Stimulated activated naive CD8-positive, alpha-beta T cell treated with anti-CD3 and anti-CD28 coated beads, Interleukin-15, amount 100 ng/mL, for 72 hours (primary cell): ENCODE results near the gene ZBTB21.

Source experiments
- ATAC-seq: fragments of 150-1000 bp; cut with Tn5 transposase; 2 replicates; pipeline ENCODE4 v1.10.0; 2021; ENCODE audit warnings: mild to moderate bottlenecking, moderate library complexity
- DNase-seq, 2 donors: peaks; one replicate each; pipeline ENCODE4 v3.0.0; 2021 to 2022
- H3K27ac Mint-ChIP-seq, 2 donors: one replicate each; pipeline ENCODE4 v1.8.0; 2022; ENCODE audit warnings: mild to moderate bottlenecking in 2 of 2, mixed read lengths in 2 of 2, moderate library complexity in 2 of 2
- H3K27me3 Mint-ChIP-seq: one replicate; pipeline ENCODE4 v1.8.0; 2022; ENCODE audit warnings: mixed read lengths
- H3K4me1 Mint-ChIP-seq: one replicate; pipeline ENCODE4 v1.8.0; 2022; ENCODE audit warnings: mild to moderate bottlenecking, mixed read lengths
- H3K4me3 Mint-ChIP-seq, 2 donors: one replicate each; pipeline ENCODE4 v1.8.0; 2022; ENCODE audit warnings: mild to moderate bottlenecking in 2 of 2, mixed read lengths in 2 of 2, moderate library complexity in 1 of 2
- H3K9me3 Mint-ChIP-seq, 2 donors: one replicate each; pipeline ENCODE4 v1.8.0; 2022; ENCODE audit warnings: mixed read lengths in 2 of 2

Gene ZBTB21

GRCh38 chr21:42030311-42030710 lies 20.2 kb upstream of the ZBTB21 start:
- no peaks in the 10 kb centered on the region for H3K27me3 Mint-ChIP-seq
- no peak for ATAC-seq
- DNase-seq, result no peak
- H3K4me3 Mint-ChIP-seq, result no peak overlapping the region
- H3K4me1 Mint-ChIP-seq, result no peaks in the 10 kb centered on the region
- peak overlapping the region in 1 of 2 donors; percentile 34 for H3K27ac Mint-ChIP-seq
- H3K9me3 Mint-ChIP-seq, result no peaks in the 10 kb centered on the region

GRCh38 chr21:42028766-42029425 lies 18.7 kb upstream of the ZBTB21 start:
- peak overlapping the region in 1 of 2 donors; percentile 51 for H3K27ac Mint-ChIP-seq
- H3K4me1 Mint-ChIP-seq, result no peaks in the 10 kb centered on the region
- no peak for ATAC-seq

GRCh38 chr21:42027822-42028765 lies 17.9 kb upstream of the ZBTB21 start:
- H3K4me1 Mint-ChIP-seq, result no peaks in the 10 kb centered on the region
- H3K4me3 Mint-ChIP-seq, result no peak overlapping the region
- H3K9me3 Mint-ChIP-seq, result no peaks in the 10 kb centered on the region
- DNase-seq (no peak), ATAC-seq (no peak)
- no peaks in the 10 kb centered on the region for H3K27me3 Mint-ChIP-seq
- H3K27ac Mint-ChIP-seq, result no peak overlapping the region

More at GRCh38 chr21:42028766-42029425, 18.7 kb upstream of the ZBTB21 start:
- Mint-ChIP-seq H3K4me3 (no peak overlapping the region), H3K27me3 (no peaks in the 10 kb centered on the region), H3K9me3 (no peaks in the 10 kb centered on the region)
- no peak for DNase-seq

GRCh38 chr21:42027085-42027821 lies 17.1 kb upstream of the ZBTB21 start:
- no peak for ATAC-seq
- no peak overlapping the region for H3K4me3 Mint-ChIP-seq
- H3K4me1 Mint-ChIP-seq, result no peaks in the 10 kb centered on the region
- no peaks in the 10 kb centered on the region for H3K9me3 Mint-ChIP-seq
- no peak overlapping the region for H3K27ac Mint-ChIP-seq
- H3K27me3 Mint-ChIP-seq, result no peaks in the 10 kb centered on the region
- DNase-seq, result no peak

GRCh38 chr21:42026082-42026435 lies 15.9 kb upstream of the ZBTB21 start:
- H3K4me1 Mint-ChIP-seq, result no peaks in the 10 kb centered on the region
- H3K9me3 Mint-ChIP-seq, result no peaks in the 10 kb centered on the region
- no peak for ATAC-seq
- no peak for DNase-seq
- H3K4me3 Mint-ChIP-seq, result no peak overlapping the region
- no peaks in the 10 kb centered on the region for H3K27me3 Mint-ChIP-seq
- H3K27ac Mint-ChIP-seq, result peak overlapping the region in 1 of 2 donors; percentile 70

- DNase-seq, result no peak
- no peak for ATAC-seq
- Mint-ChIP-seq H3K4me1 (no peaks in the 10 kb centered on the region), H3K9me3 (no peaks in the 10 kb centered on the region), H3K27me3 (no peaks in the 10 kb centered on the region), H3K4me3 (no peak overlapping the region), H3K27ac (no peak overlapping the region)
Measured at GRCh38 chr21:42025376-42026081, 15.4 kb upstream of the ZBTB21 start.

GRCh38 chr21:42022906-42023305 lies 12.7 kb upstream of the ZBTB21 start:
- ATAC-seq (no peak), DNase-seq (no peak)
- no peaks in the 10 kb centered on the region for H3K27me3 Mint-ChIP-seq
- no peaks in the 10 kb centered on the region for H3K4me1 Mint-ChIP-seq
- no peaks in the 10 kb centered on the region for H3K9me3 Mint-ChIP-seq
- H3K4me3 Mint-ChIP-seq, result no peak overlapping the region
- H3K27ac Mint-ChIP-seq, result no peak overlapping the region

GRCh38 chr21:42022091-42022430 lies 11.9 kb upstream of the ZBTB21 start:
- H3K27me3 Mint-ChIP-seq, result no peaks in the 10 kb centered on the region
- H3K4me1 Mint-ChIP-seq, result no peaks in the 10 kb centered on the region
- H3K9me3 Mint-ChIP-seq, result no peaks in the 10 kb centered on the region
- ATAC-seq (no peak), DNase-seq (no peak)
- H3K27ac Mint-ChIP-seq, result no peak overlapping the region
- H3K4me3 Mint-ChIP-seq, result no peak overlapping the region

GRCh38 chr21:42021371-42022090 lies 11.4 kb upstream of the ZBTB21 start:
- no peak overlapping the region for H3K4me3 Mint-ChIP-seq
- H3K9me3 Mint-ChIP-seq, result no peaks in the 10 kb centered on the region
- H3K27ac Mint-ChIP-seq, result peak overlapping the region in 1 of 2 donors; percentile 56
- no peaks in the 10 kb centered on the region for H3K27me3 Mint-ChIP-seq
- no peaks in the 10 kb centered on the region for H3K4me1 Mint-ChIP-seq
- ATAC-seq (no peak), DNase-seq (no peak)

GRCh38 chr21:42019706-42020105 lies 9.5 kb upstream of the ZBTB21 start:
- H3K9me3 Mint-ChIP-seq, result peaks cover 0 to 4% of the 10 kb centered on the region in 2 donors
- no peak overlapping the region for H3K4me3 Mint-ChIP-seq
- H3K4me1 Mint-ChIP-seq, result no peaks in the 10 kb centered on the region
- no peak for DNase-seq
- H3K27me3 Mint-ChIP-seq, result no peaks in the 10 kb centered on the region
- no peak overlapping the region for H3K27ac Mint-ChIP-seq
- ATAC-seq, result no peak

- no peak overlapping the region for H3K4me3 Mint-ChIP-seq
- no peaks in the 10 kb centered on the region for H3K4me1 Mint-ChIP-seq
- peaks cover 0 to 7% of the 10 kb centered on the region in 2 donors for H3K9me3 Mint-ChIP-seq
- H3K27ac Mint-ChIP-seq, result no peak overlapping the region
- DNase-seq (no peak), ATAC-seq (no peak)
- H3K27me3 Mint-ChIP-seq, result no peaks in the 10 kb centered on the region
Measured at GRCh38 chr21:42019101-42019605, 9.0 kb upstream of the ZBTB21 start.

- Mint-ChIP-seq H3K9me3 (peaks cover 0 to 7% of the 10 kb centered on the region in 2 donors), H3K27ac (no peak overlapping the region), H3K27me3 (no peaks in the 10 kb centered on the region), H3K4me3 (no peak overlapping the region), H3K4me1 (no peaks in the 10 kb centered on the region)
- ATAC-seq (no peak), DNase-seq (no peak)
Measured at GRCh38 chr21:42017022-42017421, 6.9 kb upstream of the ZBTB21 start.

- Mint-ChIP-seq H3K4me3 (no peak overlapping the region), H3K4me1 (no peaks in the 10 kb centered on the region)
- no peak for ATAC-seq
Measured at GRCh38 chr21:42016364-42016985, 6.3 kb upstream of the ZBTB21 start.

GRCh38 chr21:42013931-42014330 lies 3.8 kb upstream of the ZBTB21 start:
- Mint-ChIP-seq H3K4me3 (no peak overlapping the region), H3K27ac (no peak overlapping the region), H3K27me3 (no peaks in the 10 kb centered on the region)

More at GRCh38 chr21:42016364-42016985, 6.3 kb upstream of the ZBTB21 start:
- no peaks in the 10 kb centered on the region for H3K27me3 Mint-ChIP-seq
- H3K27ac Mint-ChIP-seq, result no peak overlapping the region
- no peak for DNase-seq
- H3K9me3 Mint-ChIP-seq, result peaks cover 0 to 7% of the 10 kb centered on the region in 2 donors

More at GRCh38 chr21:42013931-42014330, 3.8 kb upstream of the ZBTB21 start:
- Mint-ChIP-seq H3K4me1 (no peaks in the 10 kb centered on the region), H3K9me3 (peaks cover 0 to 7% of the 10 kb centered on the region in 2 donors)
- ATAC-seq (no peak), DNase-seq (no peak)
